ENCODE measurements around the gene RASA3. TPM values are rescaled to one million over a fixed set of nuclear protein-coding genes. Genes with fewer than 3 reads are reported as not detected.

Gene RASA3
- total RNA-seq, 2 donors from 2014 or later = 6.3 to 12.0 TPM

DNA sequence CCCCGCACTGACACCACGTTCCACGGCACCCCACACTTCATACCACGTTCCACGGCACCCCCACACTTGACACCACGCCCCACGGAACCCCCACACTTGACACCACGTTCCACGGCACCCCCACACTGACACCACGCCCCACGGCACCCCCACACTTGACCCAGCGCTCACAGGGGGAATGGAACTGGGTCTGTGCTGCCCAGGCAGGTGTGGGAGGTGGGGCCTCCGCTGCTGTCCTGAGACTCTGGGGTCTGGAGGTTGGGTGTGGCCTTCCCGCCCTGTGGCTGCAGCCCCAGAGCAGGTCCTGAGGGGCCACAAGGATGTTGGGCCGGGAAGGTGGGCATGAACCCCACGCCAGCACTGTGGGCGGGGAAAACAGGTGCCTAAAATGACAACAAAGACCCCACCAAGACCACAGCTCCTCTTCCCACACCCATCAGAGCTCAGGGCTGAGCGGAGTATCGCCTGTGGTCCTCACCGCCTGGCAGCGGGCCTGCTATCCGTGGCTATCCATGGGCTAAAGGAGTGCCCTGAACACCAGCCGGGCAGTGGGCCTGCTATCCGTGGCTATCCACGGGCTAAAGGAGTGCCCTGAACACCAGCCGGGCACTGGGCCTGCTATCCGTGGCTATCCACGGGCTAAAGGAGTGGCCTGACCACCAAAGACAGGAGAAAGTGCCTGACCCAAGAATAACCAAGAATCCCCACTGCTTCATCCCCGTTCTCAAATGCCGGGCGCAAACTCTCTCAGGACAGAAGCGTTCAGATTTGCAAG lies 98.7 kb downstream of the RASA3 start:
- peaks cover 13% of the 10 kb centered on the region for H3K36me3 Mint-ChIP-seq (ENCODE audit: low read depth)
- Histone ChIP-seq H3K4me1 (ENCODE audit: control insufficient read depth, insufficient read depth, low read length) (no peaks in the 10 kb centered on the region), H3K4me3 (ENCODE audit: low read length) (no peak overlapping the region), H3K9ac (ENCODE audit: extremely low read depth, low read length, poor library complexity, severe bottlenecking) (no peak overlapping the region), H3K9me3 (ENCODE audit: control insufficient read depth, low read length) (no peaks in the 10 kb centered on the region), H3K27ac (ENCODE audit: low read depth, low read length) (no peak overlapping the region), H3K36me3 (ENCODE audit: control insufficient read depth, insufficient read depth, low read length) (no peaks in the 10 kb centered on the region), H3K27me3 (ENCODE audit: control insufficient read depth, insufficient read depth, low read length, poor library complexity, severe bottlenecking) (no peaks in the 10 kb centered on the region)
- no peak overlapping the region for H3K4me3 Mint-ChIP-seq
- no peak for DNase-seq
- no peak overlapping the region for H3K27ac Mint-ChIP-seq
- WGBS, 2 experiments (ENCODE audit: insufficient coverage in 1 of 2, insufficient read length in 1 of 2) = 95% methylated on average over 17 to 23 of the region's 32 CpGs
- no peaks in the 10 kb centered on the region for H3K4me1 Mint-ChIP-seq
- peaks cover 5% of the 10 kb centered on the region for H3K9me3 Mint-ChIP-seq
- peaks cover 2% of the 10 kb centered on the region for H3K27me3 Mint-ChIP-seq (ENCODE audit: insufficient read depth)
- TF ChIP-seq, protein P1, sequence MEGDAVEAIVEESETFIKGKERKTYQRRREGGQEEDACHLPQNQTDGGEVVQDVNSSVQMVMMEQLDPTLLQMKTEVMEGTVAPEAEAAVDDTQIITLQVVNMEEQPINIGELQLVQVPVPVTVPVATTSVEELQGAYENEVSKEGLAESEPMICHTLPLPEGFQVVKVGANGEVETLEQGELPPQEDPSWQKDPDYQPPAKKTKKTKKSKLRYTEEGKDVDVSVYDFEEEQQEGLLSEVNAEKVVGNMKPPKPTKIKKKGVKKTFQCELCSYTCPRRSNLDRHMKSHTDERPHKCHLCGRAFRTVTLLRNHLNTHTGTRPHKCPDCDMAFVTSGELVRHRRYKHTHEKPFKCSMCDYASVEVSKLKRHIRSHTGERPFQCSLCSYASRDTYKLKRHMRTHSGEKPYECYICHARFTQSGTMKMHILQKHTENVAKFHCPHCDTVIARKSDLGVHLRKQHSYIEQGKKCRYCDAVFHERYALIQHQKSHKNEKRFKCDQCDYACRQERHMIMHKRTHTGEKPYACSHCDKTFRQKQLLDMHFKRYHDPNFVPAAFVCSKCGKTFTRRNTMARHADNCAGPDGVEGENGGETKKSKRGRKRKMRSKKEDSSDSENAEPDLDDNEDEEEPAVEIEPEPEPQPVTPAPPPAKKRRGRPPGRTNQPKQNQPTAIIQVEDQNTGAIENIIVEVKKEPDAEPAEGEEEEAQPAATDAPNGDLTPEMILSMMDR (conservative IDR thresholded peaks at IDR 0.05) = no peak

DNA sequence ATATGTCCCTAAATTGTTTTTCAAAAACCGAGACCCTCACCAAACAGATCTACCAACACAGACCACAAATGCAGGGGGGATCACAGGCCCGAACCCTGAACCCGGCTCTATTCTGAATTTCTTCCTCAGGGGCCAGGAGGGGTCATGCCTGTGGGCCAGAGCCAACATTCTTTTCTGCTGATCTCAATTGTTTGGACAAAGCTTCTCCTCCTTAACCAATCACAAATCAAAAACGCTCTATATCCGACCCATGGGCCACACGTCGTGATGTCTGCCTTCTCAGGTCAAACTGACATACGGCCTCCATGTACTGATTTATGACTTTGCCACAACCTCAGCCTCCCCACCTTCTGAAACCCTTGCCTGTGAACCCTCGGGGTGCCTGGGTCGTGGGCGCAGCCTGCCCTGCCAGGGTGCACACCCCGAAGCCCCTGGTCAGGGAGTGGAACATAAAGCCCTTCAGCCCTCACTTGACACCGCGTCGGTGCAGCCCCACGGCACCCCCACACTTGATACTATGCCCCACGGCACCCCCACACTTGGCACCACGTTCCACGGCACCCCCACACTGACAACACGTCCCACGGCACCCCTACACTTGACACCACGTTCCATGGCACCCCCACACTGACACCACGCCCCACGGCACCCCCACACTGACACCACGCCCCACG lies 100.2 kb downstream of the RASA3 start:
- no peak overlapping the region for H3K9ac ChIP-seq (ENCODE audit: extremely low read depth, low read length, poor library complexity, severe bottlenecking)

DNA sequence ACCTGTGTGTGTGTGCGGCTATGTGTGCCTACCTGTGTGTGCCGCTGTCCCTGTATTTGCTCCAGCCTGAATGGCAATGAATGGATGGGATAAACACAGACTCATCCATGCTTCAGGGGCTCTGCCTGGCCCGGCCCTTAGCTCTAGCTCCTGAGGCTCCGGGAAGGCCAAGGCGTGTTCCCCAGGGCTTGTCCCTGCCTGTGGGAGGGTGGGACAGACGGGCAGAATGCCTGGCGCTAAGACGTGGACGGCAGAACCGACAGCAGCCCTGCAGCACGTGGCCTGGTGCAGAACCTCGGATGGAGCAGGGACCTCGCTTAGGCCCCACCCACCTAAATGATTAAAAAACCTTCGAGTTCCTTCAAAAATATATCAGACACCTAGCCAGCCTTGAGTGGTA lies 100.8 kb downstream of the RASA3 start:
- H3K4me1 ChIP-seq (ENCODE audit: control insufficient read depth, insufficient read depth, low read length) = peaks cover 4% of the 10 kb centered on the region
- no peak for DNase-seq
- H3K4me3 ChIP-seq (ENCODE audit: low read length) = no peak overlapping the region
- H3K9me3 ChIP-seq (ENCODE audit: control insufficient read depth, low read length) = no peaks in the 10 kb centered on the region
- TF ChIP-seq, protein P1 (conservative IDR thresholded peaks at IDR 0.05) = no peak
- peaks cover 5% of the 10 kb centered on the region for H3K27me3 Mint-ChIP-seq (ENCODE audit: insufficient read depth)
- H3K9ac ChIP-seq (ENCODE audit: extremely low read depth, low read length, poor library complexity, severe bottlenecking) = no peak overlapping the region
- H3K4me3 Mint-ChIP-seq = no peak overlapping the region
- WGBS, 2 experiments (ENCODE audit: insufficient coverage in 1 of 2, insufficient read length in 1 of 2) = 89 to 91% methylated on average over 7 to 14 of the region's 14 CpGs
- H3K36me3 ChIP-seq (ENCODE audit: control insufficient read depth, insufficient read depth, low read length) = no peaks in the 10 kb centered on the region
- no peaks in the 10 kb centered on the region for H3K27me3 ChIP-seq (ENCODE audit: control insufficient read depth, insufficient read depth, low read length, poor library complexity, severe bottlenecking)
- H3K36me3 Mint-ChIP-seq (ENCODE audit: low read depth) = peaks cover 13% of the 10 kb centered on the region
- H3K27ac Mint-ChIP-seq = no peak overlapping the region
- no peak overlapping the region for H3K27ac ChIP-seq (ENCODE audit: low read depth, low read length)
- peaks cover 4% of the 10 kb centered on the region for H3K4me1 Mint-ChIP-seq
- peaks cover 5% of the 10 kb centered on the region for H3K9me3 Mint-ChIP-seq

More for the DNA sequence above, 100.2 kb downstream of the RASA3 start:
- peaks cover 2% of the 10 kb centered on the region for H3K4me1 Mint-ChIP-seq
- no peak for DNase-seq
- no peak overlapping the region for H3K4me3 ChIP-seq (ENCODE audit: low read length)
- peaks cover 13% of the 10 kb centered on the region for H3K36me3 Mint-ChIP-seq (ENCODE audit: low read depth)
- TF ChIP-seq, protein P1 (conservative IDR thresholded peaks at IDR 0.05) = no peak
- no peaks in the 10 kb centered on the region for H3K36me3 ChIP-seq (ENCODE audit: control insufficient read depth, insufficient read depth, low read length)
- peaks cover 5% of the 10 kb centered on the region for H3K9me3 Mint-ChIP-seq
- no peaks in the 10 kb centered on the region for H3K9me3 ChIP-seq (ENCODE audit: control insufficient read depth, low read length)
- peak overlapping the region; percentile 57 for H3K27ac ChIP-seq (ENCODE audit: low read depth, low read length)
- H3K27me3 Mint-ChIP-seq (ENCODE audit: insufficient read depth) = peaks cover 5% of the 10 kb centered on the region
- H3K27me3 ChIP-seq (ENCODE audit: control insufficient read depth, insufficient read depth, low read length, poor library complexity, severe bottlenecking) = no peaks in the 10 kb centered on the region
- H3K4me3 Mint-ChIP-seq = no peak overlapping the region
- no peak overlapping the region for H3K27ac Mint-ChIP-seq
- 82 to 89% methylated on average over 12 to 22 of the region's 26 CpGs for WGBS, 2 experiments (ENCODE audit: insufficient coverage in 1 of 2, insufficient read length in 1 of 2)
- peaks cover 4% of the 10 kb centered on the region for H3K4me1 ChIP-seq (ENCODE audit: control insufficient read depth, insufficient read depth, low read length)
